Spleen (tissue), 11 donors: ENCODE results near the gene ARHGEF37. TPM values are rescaled to one million over a fixed set of nuclear protein-coding genes. Genes with fewer than 3 reads are reported as not detected.
A peak's percentile ranks its signal among the peaks of the same experiment; 100 is the strongest.

Experiments
- DNase-seq: peaks from one replicate; pipeline ENCODE4 v3.0.0-alpha.2; 2020
- H3K27ac ChIP-seq, 8 donors: fragments of 200-600 bp; sonication (generic) in 7 of 8; 1 replicate in 4 of 8; 2 replicates in 4 of 8; pipeline versions ENCODE4 v1.5.0 to v1.8.0; 2016 to 2021; ENCODE audit warnings: inconsistent platforms in 4 of 8, mild to moderate bottlenecking in 4 of 8, moderate library complexity in 1 of 8
- H3K27me3 ChIP-seq, 7 donors: fragments of 200-600 bp; sonication (generic) in 6 of 7; replicated peaks in 1 of 7; 1 replicate in 4 of 7; 2 replicates in 3 of 7; pipeline versions ENCODE4 v1.5.0 to v1.8.0; 2016 to 2021; ENCODE audit warnings: inconsistent platforms in 3 of 7, mild to moderate bottlenecking in 1 of 7
- H3K36me3 ChIP-seq, 6 donors: fragments of 200-600 bp; sonication (generic) in 5 of 6; 1 replicate in 4 of 6; 2 replicates in 2 of 6; pipeline versions ENCODE4 v1.5.0 to v1.8.0; 2016 to 2021; ENCODE audit warnings: inconsistent platforms in 2 of 6
- H3K4me1 ChIP-seq, 6 donors: fragments of 200-600 bp; sonication (generic) in 5 of 6; 1 replicate in 3 of 6; 2 replicates in 3 of 6; pipeline versions ENCODE4 v1.5.0 to v1.8.0; 2016 to 2021; ENCODE audit warnings: inconsistent platforms in 3 of 6
- H3K4me3 ChIP-seq, 8 donors: fragments of 200-600 bp; sonication (generic) in 7 of 8; 1 replicate in 4 of 8; 2 replicates in 4 of 8; pipeline versions ENCODE4 v1.5.0 to v1.8.0; 2016 to 2021; ENCODE audit warnings: inconsistent platforms in 4 of 8, mild to moderate bottlenecking in 4 of 8, moderate library complexity in 2 of 8
- H3K9me3 ChIP-seq, 8 donors: fragments of 200-600 bp; sonication (generic) in 7 of 8; 1 replicate in 4 of 8; 2 replicates in 4 of 8; pipeline versions ENCODE4 v1.5.0 to v1.8.0; 2016 to 2021; ENCODE audit warnings: inconsistent platforms in 4 of 8
- CTCF ChIP-seq, 11 experiments: fragments of 200-600 bp in 7 of 11; fragments of 450-650 bp in 4 of 11; sonication (generic) in 4 of 11; IDR thresholded peaks in 8 of 11; conservative IDR thresholded peaks in 3 of 11; 1 replicate in 7 of 11; 2 replicates in 4 of 11; pipeline versions ENCODE4 v1.4.0 to v1.8.0; 2016 to 2021; ENCODE audit warnings: antibody characterized with exemption in 11 of 11, inconsistent platforms in 4 of 11, mild to moderate bottlenecking in 1 of 11
- POLR2A ChIP-seq, 3 donors: fragments of 450-650 bp; IDR thresholded peaks; one replicate each; pipeline ENCODE4 v1.5.1; 2017; ENCODE audit warnings: antibody characterized with exemption in 3 of 3, mild to moderate bottlenecking in 1 of 3
- POLR2AphosphoS5 ChIP-seq, 3 donors: sonication (generic); formaldehyde crosslinking; IDR thresholded peaks; one replicate each; pipeline ENCODE4 v1.5.1; 2017; ENCODE audit warnings: antibody characterized with exemption in 3 of 3
- WGBS, 5 donors: extraction: QIAGEN DNeasy Blood & Tissue Kit in 3 of 5; methylation state at CpG; one replicate each; pipeline versions ENCODE4 v1.1.5 to v1.1.7; 2013 to 2018; 5-methylcytosine and 5-hydroxymethylcytosine counted together
- intact Hi-C: fragments of 100-400 bp; cut with DNase I; formaldehyde crosslinking; loops from one replicate; pipeline ENCODE4 v1.15.0; 2023; ENCODE audit warnings: low total_unique reads
- polyA plus RNA-seq, 3 donors: library from polyadenylated mRNA; stranded (reverse); fragments of 200-250 nt; gene quantifications; one replicate each; pipeline ENCODE4 v1.2.1, GENCODE V29; 2013
- total RNA-seq, 7 donors: library from RNA; depleted of rRNA in 3 of 7; stranded (reverse); fragments of >200 nt in 3 of 7; fragmentation: NEBNext Ultra II Directional in 4 of 7; extraction: Animal tissue kit (Norgen Biotek cat#: 25700) in 4 of 7; gene quantifications; one replicate each; pipeline versions ENCODE4 v1.1.0 to v1.2.1, GENCODE V29; 2016 to 2021
- donor health status: healthy with polysubstance abuse.
- donor health status: DM: no; HTN: no; CAD: no; lungs with moderate emphysema.
- donor health status: DM: no; HTN: no; CAD: no.
- donor health status: Bipolar disorder and iron deficiency.
- donor health status: healthy.
- donor health status: DM: no; HTN: no; CAD: no.
- donor health status: DM: yes; HTN: yes; CAD: no.

ARHGEF37 gene
- total and polyA plus RNA-seq, 10 donors = 0.77 to 3.5 (median 1.3) TPM

- WGBS, 5 donors = 66 to 79% (median 72%) methylated on average over 17 to 18 of the region's 18 CpGs
- H3K9me3 ChIP-seq = no peaks in the 10 kb centered on the region
- peaks cover 0 to 10% (median 0%) of the 10 kb centered on the region in 6 donors for H3K4me1 ChIP-seq
- peak overlapping the region in 1 of 8 donors; percentile 28 for H3K4me3 ChIP-seq
- H3K27ac ChIP-seq = peak overlapping the region in 7 of 8 donors; percentile 36 to 72 (median 61)
- TF ChIP-seq CTCF (IDR thresholded peaks at IDR 0.05 in 8 of 11, conservative IDR thresholded peaks at IDR 0.05 in 3 of 11) (peak in 1 of 11 experiments; percentile 18), POLR2A (IDR thresholded peaks at IDR 0.05) (no peak), POLR2AphosphoS5 (IDR thresholded peaks at IDR 0.05) (no peak)
- no peaks in the 10 kb centered on the region for H3K36me3 ChIP-seq
- intact Hi-C loops = no loop called here
- no peaks in the 10 kb centered on the region for H3K27me3 ChIP-seq
- no peak for DNase-seq
Observed at GRCh38 chr5:149641000-149641576, 59.8 kb downstream of the ARHGEF37 start.

- no peak overlapping the region for H3K4me3 ChIP-seq
- intact Hi-C loops = no loop called here
- no peaks in the 10 kb centered on the region for H3K36me3 ChIP-seq
- 84 to 92% (median 89%) methylated on average over 5 of the region's 5 CpGs for WGBS, 5 donors
- H3K9me3 ChIP-seq = no peaks in the 10 kb centered on the region
- H3K27ac ChIP-seq = peak overlapping the region in 3 of 8 donors; percentile 61 to 72 (median 62)
- DNase-seq = no peak
- H3K27me3 ChIP-seq = no peaks in the 10 kb centered on the region
- TF ChIP-seq CTCF (IDR thresholded peaks at IDR 0.05 in 8 of 11, conservative IDR thresholded peaks at IDR 0.05 in 3 of 11) (no peak), POLR2AphosphoS5 (IDR thresholded peaks at IDR 0.05) (no peak), POLR2A (IDR thresholded peaks at IDR 0.05) (no peak)
- peaks cover 0 to 10% (median 0%) of the 10 kb centered on the region in 6 donors for H3K4me1 ChIP-seq
Observed at GRCh38 chr5:149641600-149641999, 60.3 kb downstream of the ARHGEF37 start.

- Histone ChIP-seq H3K9me3 (no peaks in the 10 kb centered on the region), H3K36me3 (no peaks in the 10 kb centered on the region), H3K27ac (no peak overlapping the region), H3K4me3 (no peak overlapping the region), H3K4me1 (peaks cover 0 to 10% (median 0%) of the 10 kb centered on the region in 6 donors), H3K27me3 (no peaks in the 10 kb centered on the region)
- WGBS, 5 donors = 79 to 89% (median 84%) methylated on average over 6 of the region's 6 CpGs
- DNase-seq = no peak
- TF ChIP-seq POLR2AphosphoS5 (IDR thresholded peaks at IDR 0.05) (no peak), CTCF (IDR thresholded peaks at IDR 0.05 in 8 of 11, conservative IDR thresholded peaks at IDR 0.05 in 3 of 11) (no peak), POLR2A (IDR thresholded peaks at IDR 0.05) (no peak)
- intact Hi-C loops = no loop called here
Observed at GRCh38 chr5:149643781-149644180, 62.5 kb downstream of the ARHGEF37 start.

GRCh38 chr5:149644629-149645028 is 63.3 kb downstream of the ARHGEF37 start:
- H3K27me3 ChIP-seq = no peaks in the 10 kb centered on the region
- H3K27ac ChIP-seq = no peak overlapping the region
- H3K4me1 ChIP-seq = peaks cover 0 to 7% (median 0%) of the 10 kb centered on the region in 6 donors
- no peaks in the 10 kb centered on the region for H3K9me3 ChIP-seq
- intact Hi-C loops = no loop called here
- H3K4me3 ChIP-seq = no peak overlapping the region
- 70 to 88% (median 82%) methylated on average over 4 of the region's 4 CpGs for WGBS, 5 donors
- no peak for TF ChIP-seq POLR2AphosphoS5 (IDR thresholded peaks at IDR 0.05)
- no peak for TF ChIP-seq CTCF (IDR thresholded peaks at IDR 0.05 in 8 of 11, conservative IDR thresholded peaks at IDR 0.05 in 3 of 11)
- no peak for TF ChIP-seq POLR2A (IDR thresholded peaks at IDR 0.05)
- no peaks in the 10 kb centered on the region for H3K36me3 ChIP-seq
- no peak for DNase-seq
